ENCODE measurements around the gene SDR42E2.

DNA sequence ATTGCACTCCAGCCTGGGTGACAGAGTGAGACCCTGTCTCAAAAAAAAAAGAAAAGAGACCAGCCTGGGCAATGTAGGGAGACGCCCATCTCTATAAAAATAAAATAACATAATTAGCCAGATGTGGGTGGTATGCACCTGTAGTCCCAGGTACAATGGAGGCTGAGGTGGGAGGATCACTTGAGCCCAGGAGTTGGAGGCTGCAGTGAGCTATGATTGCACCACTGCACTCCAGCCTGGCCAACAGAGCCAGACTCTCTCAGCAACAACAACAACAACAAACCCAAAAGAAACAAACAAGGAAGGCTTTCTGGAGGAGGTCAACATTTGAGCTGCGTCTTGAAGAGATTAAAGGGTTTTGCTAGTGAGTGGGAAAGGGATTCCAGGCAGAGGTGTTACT, 52.1 kb downstream of the SDR42E2 start:
- TF ChIP-seq, protein P1, sequence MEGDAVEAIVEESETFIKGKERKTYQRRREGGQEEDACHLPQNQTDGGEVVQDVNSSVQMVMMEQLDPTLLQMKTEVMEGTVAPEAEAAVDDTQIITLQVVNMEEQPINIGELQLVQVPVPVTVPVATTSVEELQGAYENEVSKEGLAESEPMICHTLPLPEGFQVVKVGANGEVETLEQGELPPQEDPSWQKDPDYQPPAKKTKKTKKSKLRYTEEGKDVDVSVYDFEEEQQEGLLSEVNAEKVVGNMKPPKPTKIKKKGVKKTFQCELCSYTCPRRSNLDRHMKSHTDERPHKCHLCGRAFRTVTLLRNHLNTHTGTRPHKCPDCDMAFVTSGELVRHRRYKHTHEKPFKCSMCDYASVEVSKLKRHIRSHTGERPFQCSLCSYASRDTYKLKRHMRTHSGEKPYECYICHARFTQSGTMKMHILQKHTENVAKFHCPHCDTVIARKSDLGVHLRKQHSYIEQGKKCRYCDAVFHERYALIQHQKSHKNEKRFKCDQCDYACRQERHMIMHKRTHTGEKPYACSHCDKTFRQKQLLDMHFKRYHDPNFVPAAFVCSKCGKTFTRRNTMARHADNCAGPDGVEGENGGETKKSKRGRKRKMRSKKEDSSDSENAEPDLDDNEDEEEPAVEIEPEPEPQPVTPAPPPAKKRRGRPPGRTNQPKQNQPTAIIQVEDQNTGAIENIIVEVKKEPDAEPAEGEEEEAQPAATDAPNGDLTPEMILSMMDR (IDR thresholded peaks at IDR 0.05) = no peak
- TF ChIP-seq POLR2AphosphoS5 (IDR thresholded peaks at IDR 0.05) (no peak), POLR2A (IDR thresholded peaks at IDR 0.05) (no peak)
